Naive B cell (primary cell): ENCODE data around the gene ZSWIM4. TPM values are rescaled to one million over a fixed set of nuclear protein-coding genes. Genes with fewer than 3 reads are reported as not detected.

Experiments used
- ATAC-seq, 2 donors: fragments of 150-1000 bp; cut with Tn5 transposase; 2 replicates each; pipeline ENCODE4 v1.10.0; 2021; ENCODE audit warnings: low read depth in 2 of 2, mild to moderate bottlenecking in 2 of 2, moderate library complexity in 2 of 2
- DNase-seq: peaks from one replicate; pipeline ENCODE4 v3.0.0; 2022
- H3K27ac Mint-ChIP-seq, 6 donors: one replicate each; pipeline ENCODE4 v1.8.0; 2020 to 2022; ENCODE audit warnings: mild to moderate bottlenecking in 6 of 6, mixed read lengths in 6 of 6, moderate library complexity in 5 of 6, inconsistent platforms in 2 of 6
- H3K27me3 Mint-ChIP-seq, 3 donors: one replicate each; pipeline ENCODE4 v1.8.0; 2021 to 2022; ENCODE audit warnings: mixed read lengths in 3 of 3, mild to moderate bottlenecking in 1 of 3
- H3K36me3 Mint-ChIP-seq, 2 donors: one replicate each; pipeline ENCODE4 v1.8.0; 2020 to 2022; ENCODE audit warnings: mixed read lengths in 2 of 2, inconsistent platforms in 1 of 2, mild to moderate bottlenecking in 1 of 2
- H3K4me1 Mint-ChIP-seq, 3 donors: one replicate each; pipeline ENCODE4 v1.8.0; 2020 to 2022; ENCODE audit warnings: mixed read lengths in 3 of 3, inconsistent platforms in 1 of 3, mild to moderate bottlenecking in 1 of 3, moderate library complexity in 1 of 3
- H3K4me3 Mint-ChIP-seq, 8 donors: one replicate each; pipeline ENCODE4 v1.8.0; 2020 to 2022; ENCODE audit warnings: mild to moderate bottlenecking in 8 of 8, mixed read lengths in 8 of 8, moderate library complexity in 8 of 8, inconsistent platforms in 2 of 8
- H3K9me3 Mint-ChIP-seq, 7 donors: one replicate each; pipeline ENCODE4 v1.8.0; 2020 to 2022; ENCODE audit warnings: mixed read lengths in 7 of 7, mild to moderate bottlenecking in 5 of 7, inconsistent platforms in 2 of 7, moderate library complexity in 1 of 7
- polyA plus RNA-seq, 6 donors: library from polyadenylated mRNA; unstranded; fragments of 300-500 nt; fragmentation: Illumina TruSeq; gene quantifications; one replicate each; pipeline ENCODE4 v1.2.3, GENCODE V29; 2021; ENCODE audit warnings: low read depth in 6 of 6

The ZSWIM4 gene
- polyA plus RNA-seq, 6 donors from 2014 or later, result 0.65 to 2.2 (median 0.89) TPM; not detected in 1

DNA sequence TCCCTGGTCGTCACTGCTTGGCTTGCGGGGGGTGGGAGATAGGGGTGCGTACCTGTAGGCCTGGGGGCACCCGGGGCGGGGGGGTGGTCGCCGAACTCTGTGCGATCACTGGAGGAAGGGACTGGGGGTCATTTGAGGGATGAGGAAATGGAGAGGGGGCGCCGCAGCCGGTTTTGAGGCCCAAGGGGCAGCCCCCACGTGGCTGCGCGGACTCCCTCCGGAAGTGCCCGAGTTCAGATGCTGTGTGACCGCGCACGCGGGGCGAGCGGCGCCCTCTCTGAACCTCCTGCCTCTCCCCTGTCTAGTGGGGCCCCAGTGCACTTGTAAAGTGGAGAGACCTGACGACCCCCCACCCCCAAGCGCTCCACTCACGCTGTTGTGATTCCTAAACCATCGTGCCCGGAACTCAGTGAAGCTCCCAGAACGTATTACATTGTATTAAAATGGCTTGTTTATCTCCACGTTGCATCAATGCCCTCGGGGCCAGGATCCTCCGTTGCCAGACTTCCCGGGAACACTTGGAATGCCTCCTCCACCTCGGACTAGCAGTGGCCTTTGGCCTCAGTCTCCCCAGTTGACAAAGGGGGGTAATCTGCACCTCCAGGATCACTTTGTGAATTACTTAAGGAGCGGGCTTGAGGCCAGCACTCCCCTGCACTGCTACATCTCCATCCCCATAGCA lies 78.7 kb downstream of the ZSWIM4 start:
- no peak for DNase-seq
- Mint-ChIP-seq H3K36me3 (no peaks in the 10 kb centered on the region), H3K27ac (peak overlapping the region in 1 of 6 donors; percentile 36), H3K4me3 (peak overlapping the region in 6 of 8 donors; percentile 20 to 72 (median 48)), H3K4me1 (peaks cover 7 to 12% (median 10%) of the 10 kb centered on the region in 3 donors), H3K27me3 (peaks cover 19 to 61% (median 42%) of the 10 kb centered on the region in 3 donors), H3K9me3 (no peaks in the 10 kb centered on the region)
- no peak for ATAC-seq

DNA sequence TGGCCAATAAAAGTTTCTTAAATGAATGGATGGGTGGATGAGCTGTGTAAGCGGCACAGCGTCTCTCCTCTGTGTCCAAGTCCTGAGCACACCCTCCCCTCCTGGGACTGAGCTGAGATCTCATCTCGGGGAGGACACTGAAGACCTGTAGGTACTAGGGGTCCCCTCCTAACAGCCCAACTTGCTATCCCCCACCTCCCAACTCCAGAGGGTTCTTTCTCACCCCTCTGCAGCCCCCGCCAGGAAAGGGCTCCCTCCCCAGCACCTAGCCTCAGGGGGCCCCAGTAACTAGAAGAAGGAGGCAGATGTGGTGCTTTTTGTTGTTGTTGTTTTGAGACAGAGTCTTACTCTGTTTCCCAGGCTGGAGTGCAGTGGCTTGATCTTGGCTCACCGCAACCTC lies 80.6 kb downstream of the ZSWIM4 start:
- peak overlapping the region in 1 of 8 donors; percentile 21 for H3K4me3 Mint-ChIP-seq
- no peak overlapping the region for H3K27ac Mint-ChIP-seq

DNA sequence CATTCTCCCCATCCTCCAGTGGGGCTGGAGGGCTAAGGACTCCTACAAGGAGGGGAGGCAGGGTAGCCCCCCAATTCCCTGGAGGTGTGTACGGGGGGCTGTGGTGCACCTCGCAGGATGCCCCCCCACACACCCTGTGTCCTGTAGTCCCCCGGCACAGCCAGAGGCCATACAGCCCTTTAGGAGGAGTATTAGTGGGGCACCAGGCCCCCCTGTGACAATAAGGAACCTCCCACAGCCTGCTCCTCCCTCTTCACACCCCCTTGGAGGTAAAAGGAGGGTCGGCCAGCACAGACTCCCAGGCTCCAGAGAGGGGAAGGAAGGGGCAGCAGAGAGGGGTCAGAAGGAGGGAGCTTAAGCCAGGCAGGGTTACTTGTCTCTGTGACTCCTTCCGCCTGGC lies 81.6 kb downstream of the ZSWIM4 start, which contains the start of gene NANOS3:
TSS of gene NANOS3 (plus strand) at position 301 of the 400 bp plus-strand sequence. CDS start 115 bp downstream, outside the sequence.
- no peak for ATAC-seq
- H3K4me1 Mint-ChIP-seq, result peaks cover 22 to 28% (median 27%) of the 10 kb centered on the region in 3 donors
- H3K27me3 Mint-ChIP-seq, result peaks cover 9 to 34% (median 21%) of the 10 kb centered on the region in 3 donors
- no peak for DNase-seq
- no peaks in the 10 kb centered on the region for H3K9me3 Mint-ChIP-seq
- H3K27ac Mint-ChIP-seq, result no peak within 1 kb of the TSS
- H3K4me3 Mint-ChIP-seq, result no peak within 1 kb of the TSS
- H3K36me3 Mint-ChIP-seq, result no peaks in the 10 kb centered on the region

More for the DNA sequence above, 80.6 kb downstream of the ZSWIM4 start:
- Mint-ChIP-seq H3K9me3 (no peaks in the 10 kb centered on the region), H3K27me3 (peaks cover 13 to 43% (median 27%) of the 10 kb centered on the region in 3 donors), H3K36me3 (no peaks in the 10 kb centered on the region), H3K4me1 (peaks cover 16 to 18% (median 17%) of the 10 kb centered on the region in 3 donors)
- DNase-seq (no peak), ATAC-seq (no peak)

DNA sequence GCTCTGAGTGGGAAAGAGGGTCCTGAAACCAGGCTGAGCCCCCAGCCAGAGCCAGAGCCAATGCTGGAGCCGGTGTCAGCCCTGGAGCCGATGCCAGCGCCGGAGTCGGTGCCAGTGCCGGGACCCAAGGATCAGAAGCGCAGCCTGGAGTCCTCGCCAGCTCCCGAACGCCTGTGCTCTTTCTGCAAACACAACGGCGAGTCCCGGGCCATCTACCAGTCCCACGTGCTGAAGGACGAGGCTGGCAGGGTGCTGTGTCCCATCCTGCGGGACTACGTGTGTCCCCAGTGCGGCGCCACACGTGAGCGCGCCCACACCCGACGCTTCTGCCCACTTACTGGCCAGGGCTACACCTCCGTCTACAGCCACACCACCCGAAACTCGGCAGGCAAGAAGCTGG lies 82.1 kb downstream of the ZSWIM4 start:
- no peak overlapping the region for H3K4me3 Mint-ChIP-seq
- no peak for DNase-seq
- peaks cover 26 to 33% (median 31%) of the 10 kb centered on the region in 3 donors for H3K4me1 Mint-ChIP-seq
- no peak overlapping the region for H3K27ac Mint-ChIP-seq
- H3K9me3 Mint-ChIP-seq, result no peaks in the 10 kb centered on the region
- no peak for ATAC-seq
- H3K36me3 Mint-ChIP-seq, result no peaks in the 10 kb centered on the region
- H3K27me3 Mint-ChIP-seq, result peaks cover 9 to 30% (median 17%) of the 10 kb centered on the region in 3 donors

DNA sequence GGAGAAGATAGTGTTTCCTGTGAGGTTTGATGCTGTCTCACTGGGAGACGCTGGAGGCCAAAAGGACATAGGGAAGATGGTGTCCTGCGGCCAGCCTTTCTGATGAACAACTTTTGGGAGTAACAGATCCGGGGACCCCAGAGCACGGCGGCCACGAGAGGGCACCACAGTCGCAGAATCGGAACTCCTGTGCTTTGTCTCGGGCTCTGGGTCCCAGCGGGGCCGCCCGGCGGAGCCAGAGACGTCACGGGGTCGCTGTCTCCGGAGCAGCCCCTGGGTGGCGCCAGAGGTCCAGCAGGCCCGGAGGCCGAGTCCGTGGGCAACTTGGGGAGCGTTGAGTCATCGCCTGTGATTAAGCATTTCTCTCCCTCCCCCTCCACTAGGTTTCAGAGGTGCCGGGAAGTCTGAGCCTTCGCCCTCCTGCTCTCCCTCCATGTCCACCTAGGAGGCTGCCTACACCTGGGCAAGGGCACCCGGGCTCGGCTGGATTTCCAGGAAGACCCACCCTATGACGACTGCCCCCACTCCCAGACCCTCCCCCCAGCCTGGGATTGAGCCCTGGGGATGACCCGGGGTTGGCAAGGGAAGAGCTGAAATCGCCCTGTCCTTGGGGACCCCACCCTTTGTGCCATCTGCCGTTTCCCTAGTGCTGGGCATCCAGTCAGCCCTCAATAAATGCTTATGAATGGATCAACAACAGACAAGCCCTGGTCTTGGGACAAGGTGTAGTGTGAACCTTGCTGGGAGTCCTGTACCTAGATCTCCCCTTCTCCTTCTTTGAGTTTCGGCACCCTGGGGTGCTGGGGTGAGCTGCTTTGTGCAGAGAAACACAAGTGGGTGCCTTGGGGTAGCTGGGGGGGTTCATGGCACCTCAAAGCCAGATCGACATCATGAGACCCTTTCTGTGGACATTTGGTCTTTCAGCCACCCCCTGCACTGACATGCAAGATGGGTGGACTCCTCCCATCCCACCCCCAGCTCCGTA lies 85.1 kb downstream of the ZSWIM4 start:
- DNase-seq (peak; percentile 94), ATAC-seq (peak; percentile 91 to 92)
- H3K27ac Mint-ChIP-seq, result peak overlapping the region in 4 of 6 donors; percentile 53 to 82 (median 73)
- H3K4me1 Mint-ChIP-seq, result peaks cover 25 to 38% (median 30%) of the 10 kb centered on the region in 3 donors
- peaks cover 0 to 15% (median 0%) of the 10 kb centered on the region in 3 donors for H3K27me3 Mint-ChIP-seq
- peak overlapping the region in 7 of 8 donors; percentile 12 to 76 (median 56) for H3K4me3 Mint-ChIP-seq
- H3K9me3 Mint-ChIP-seq, result no peaks in the 10 kb centered on the region
- no peaks in the 10 kb centered on the region for H3K36me3 Mint-ChIP-seq

DNA sequence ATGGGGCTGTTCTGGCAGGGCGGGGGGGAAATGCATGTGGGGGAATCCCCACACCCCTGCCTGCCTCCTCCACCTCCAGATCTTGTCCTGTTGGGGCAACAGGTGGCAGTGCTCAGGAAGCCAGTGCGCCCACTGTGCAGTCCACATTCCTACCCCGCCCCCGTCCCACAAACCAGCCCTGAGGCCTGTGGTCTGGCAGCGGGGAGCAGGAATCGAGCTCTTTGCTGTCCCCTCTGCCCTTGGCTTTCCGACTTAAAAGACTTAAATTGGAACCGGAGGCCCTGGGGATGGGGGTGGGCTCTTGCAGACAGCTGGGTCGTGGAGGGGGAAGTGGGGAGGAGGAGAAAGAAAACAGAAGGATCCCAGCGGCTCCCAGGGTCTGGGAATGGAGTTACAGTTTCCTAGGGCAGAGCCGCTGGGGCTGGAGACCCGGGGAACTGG lies 86.0 kb downstream of the ZSWIM4 start:
- Mint-ChIP-seq H3K4me1 (peaks cover 25 to 38% (median 30%) of the 10 kb centered on the region in 3 donors), H3K9me3 (no peaks in the 10 kb centered on the region), H3K36me3 (no peaks in the 10 kb centered on the region), H3K27ac (no peak overlapping the region), H3K27me3 (peaks cover 0 to 12% (median 0%) of the 10 kb centered on the region in 3 donors), H3K4me3 (peak overlapping the region in 6 of 8 donors; percentile 25 to 73 (median 36))
- ATAC-seq (peak in 1 of 2 donors; percentile 25), DNase-seq (no peak)

Other genes with a start within 250 kb of the ZSWIM4 start
- gene MRI1, start 30.9 kb upstream of the ZSWIM4 start, polyA plus RNA-seq, result 10 to 100 TPM in 1 of 6 donors, 1 to 10 TPM in 5; 4.7 to 18.3 (median 8.2) TPM
- gene C19orf53, start 21.0 kb upstream of the ZSWIM4 start, polyA plus RNA-seq, result 100 to 1,000 TPM; 152 to 189 (median 170) TPM
- not detected for gene NANOS3, start 81.7 kb downstream of the ZSWIM4 start, polyA plus RNA-seq
- gene BRME1, start 110.7 kb downstream of the ZSWIM4 start, polyA plus RNA-seq, result under 1 TPM in 2 of 6 donors, not detected in 4; 0.47 to 0.51 TPM
- 10 to 100 TPM in 2 of 6 donors, 1 to 10 TPM in 4; 2.9 to 13.9 (median 4.3) TPM for gene CC2D1A, start 110.8 kb downstream of the ZSWIM4 start, polyA plus RNA-seq
- not detected for gene PODNL1, start 143.0 kb downstream of the ZSWIM4 start, polyA plus RNA-seq
- 1 to 10 TPM; 3.3 to 8.5 (median 5.4) TPM for gene DCAF15, start 157.1 kb downstream of the ZSWIM4 start, polyA plus RNA-seq
- 1 to 10 TPM in 3 of 6 donors, under 1 TPM in 3; 0.27 to 2.3 (median 1.1) TPM for gene RFX1, start 210.9 kb downstream of the ZSWIM4 start, polyA plus RNA-seq
- gene RLN3, start 232.7 kb downstream of the ZSWIM4 start, polyA plus RNA-seq, result not detected
- 10 to 100 TPM; 38.5 to 55.6 (median 48.2) TPM for gene IL27RA, start 236.3 kb downstream of the ZSWIM4 start, polyA plus RNA-seq